Panc1 (cell line): Measurements from ENCODE around the gene CYSTM1. TPM values are rescaled to one million over a fixed set of nuclear protein-coding genes. Genes with fewer than 3 reads are reported as not detected.
A peak's percentile ranks its signal among the peaks of the same experiment; 100 is the strongest.

ENCODE experiments used
- ATAC-seq: fragments of 200-7000 bp; cut with Tn5 transposase; 2 replicates; pipeline ENCODE4 v1.9.1; 2020; ENCODE audit warnings: mild to moderate bottlenecking, moderate library complexity
- BruUV-seq: library from RNA; stranded (reverse); fragments of 400-500 nt; replicated peaks from 2 replicates; lab custom pipeline; 2021; lab: Mats Ljungman, UMichigan
- CTCF ChIA-PET: fragments of 300-600 bp; sonication (Branson Sonifier 250); formaldehyde crosslinking; loops from one replicate; lab custom pipeline; 2022; ENCODE audit warnings: antibody characterized with exemption; lab: Charles Lee
- POLR2A ChIA-PET: fragments of 300-600 bp; sonication (Branson Sonifier 250); formaldehyde crosslinking; loops from one replicate; lab custom pipeline; 2022; ENCODE audit warnings: antibody characterized with exemption; lab: Charles Lee
- DNase-seq: peaks from one replicate; pipeline ENCODE4 v3.0.0-alpha.2; 2010; ENCODE audit warnings: low read depth, low spot score
- H3K27ac ChIP-seq: 2 replicates; pipeline ENCODE4 v1.5.1; 2011; ENCODE audit warnings: mild to moderate bottlenecking, low read length, inconsistent platforms
- H3K27me3 ChIP-seq: fragments of 200-500 bp; sonication (Bioruptor generic); 2 replicates; pipeline ENCODE4 v1.6.0; 2014; ENCODE audit warnings: low read length, inconsistent platforms; ENCODE audit not compliant: control insufficient read depth, insufficient read depth
- H3K36me3 ChIP-seq: fragments of 200-500 bp; sonication (Bioruptor generic); 2 replicates; pipeline ENCODE4 v1.5.1; 2014; ENCODE audit warnings: inconsistent platforms, mild to moderate bottlenecking, low read length, moderate library complexity; ENCODE audit not compliant: control insufficient read depth, insufficient read depth
- H3K4me1 ChIP-seq: 2 replicates; pipeline ENCODE4 v1.5.1; 2011; ENCODE audit warnings: inconsistent platforms, mild to moderate bottlenecking, low read length, moderate library complexity; ENCODE audit not compliant: control insufficient read depth, insufficient read depth
- H3K4me3 ChIP-seq, 2 experiments: 2 replicates each; pipeline ENCODE4 v1.5.1; 2011 to 2012; ENCODE audit warnings: low read depth in 2 of 2, low read length in 2 of 2, mild to moderate bottlenecking in 2 of 2, inconsistent platforms in 1 of 2, moderate library complexity in 1 of 2
- H3K9me3 ChIP-seq: fragments of 200-500 bp; sonication (Bioruptor generic); 2 replicates; pipeline ENCODE4 v1.5.1; 2014; ENCODE audit warnings: low read depth, mild to moderate bottlenecking, inconsistent platforms, low read length, moderate library complexity; ENCODE audit not compliant: control insufficient read depth, insufficient read depth
- POLR2AphosphoS5 ChIP-seq: IDR thresholded peaks from 2 replicates; pipeline ENCODE4 v1.6.1; 2012; ENCODE audit warnings: mild to moderate bottlenecking, low read depth, low read length, moderate library complexity
- REST ChIP-seq, 2 experiments: IDR thresholded peaks; 2 replicates each; pipeline ENCODE4 v1.6.1; 2011 to 2012; ENCODE audit warnings: low read depth in 2 of 2, control low read depth in 1 of 2, low read length in 1 of 2, mild to moderate bottlenecking in 1 of 2, moderate library complexity in 1 of 2; ENCODE audit not compliant: insufficient read depth in 1 of 2
- SIN3A ChIP-seq: IDR thresholded peaks from 2 replicates; pipeline ENCODE4 v1.6.1; 2012; ENCODE audit warnings: low read depth, mild to moderate bottlenecking, low read length, moderate library complexity, borderline replicate concordance; ENCODE audit not compliant: insufficient read depth
- TCF7L2 ChIP-seq: IDR thresholded peaks from 2 replicates; pipeline ENCODE4 v1.6.1; 2011; ENCODE audit warnings: mild to moderate bottlenecking, low read depth, low read length, inconsistent platforms
- in situ Hi-C: cut with HindIII; loops from 2 replicates; pipeline ENCODE4 v1.10.0; 2016; ENCODE audit warnings: low sequenced_read_pairs, low pct_unique_long_range_greater_than_20kb
- intact Hi-C: fragments of 100-400 bp; cut with micrococcal nuclease; formaldehyde crosslinking; loops from one replicate; pipeline ENCODE4 v1.10.0; 2022; ENCODE audit not compliant: unreplicated experiment
- total RNA-seq: library from RNA; stranded (reverse); gene quantifications from one replicate; pipeline ENCODE4 v1.2.1, GENCODE V29; 2021; ENCODE audit not compliant: unreplicated experiment
- TF ChIP-seq, protein P1 (sequence below): fragments of 450-650 bp; IDR thresholded peaks from 2 replicates; pipeline ENCODE4 v1.5.1; 2017; ENCODE audit warnings: mild to moderate bottlenecking

The CYSTM1 gene
- total RNA-seq, 1 experiment from 2014 or later, result 126 TPM

DNA sequence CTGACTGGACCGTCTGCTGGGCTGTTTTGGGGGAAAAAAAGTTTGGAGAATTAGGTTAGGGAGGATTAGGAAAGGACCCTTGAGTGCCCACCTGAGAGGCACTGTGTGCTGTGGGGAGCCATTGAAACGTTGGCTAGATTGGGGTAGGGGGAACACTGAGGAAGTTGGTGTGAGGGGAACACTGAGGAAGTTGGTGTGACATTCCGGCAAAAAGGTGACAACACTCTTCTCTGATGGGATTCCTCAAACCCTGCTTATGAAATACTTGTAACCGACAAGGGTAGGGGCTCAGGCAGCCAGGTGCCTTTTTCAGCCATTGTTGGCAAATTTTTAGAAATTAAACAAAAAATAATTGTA is 1.0 kb downstream of the CYSTM1 start:
- H3K27ac ChIP-seq, result peak overlapping the region; percentile 87
- H3K36me3 ChIP-seq, result no peaks in the 10 kb centered on the region
- no peak for DNase-seq
- in situ Hi-C loops (no loop called here), intact Hi-C loops (no loop called here)
- H3K9me3 ChIP-seq, result no peaks in the 10 kb centered on the region
- POLR2A ChIA-PET, result interaction anchor here (0.6 kb wide), 1 partner anchor 247 kb away, joined by 3 read pairs; no protein-coding TSS in a partner anchor
- CTCF ChIA-PET, result no interaction called here
- no TSS peak for BruUV-seq
- peaks cover 39% of the 10 kb centered on the region for H3K4me1 ChIP-seq
- peak overlapping the region; percentile 67 to 99 for H3K4me3 ChIP-seq
- TF ChIP-seq, protein P1, sequence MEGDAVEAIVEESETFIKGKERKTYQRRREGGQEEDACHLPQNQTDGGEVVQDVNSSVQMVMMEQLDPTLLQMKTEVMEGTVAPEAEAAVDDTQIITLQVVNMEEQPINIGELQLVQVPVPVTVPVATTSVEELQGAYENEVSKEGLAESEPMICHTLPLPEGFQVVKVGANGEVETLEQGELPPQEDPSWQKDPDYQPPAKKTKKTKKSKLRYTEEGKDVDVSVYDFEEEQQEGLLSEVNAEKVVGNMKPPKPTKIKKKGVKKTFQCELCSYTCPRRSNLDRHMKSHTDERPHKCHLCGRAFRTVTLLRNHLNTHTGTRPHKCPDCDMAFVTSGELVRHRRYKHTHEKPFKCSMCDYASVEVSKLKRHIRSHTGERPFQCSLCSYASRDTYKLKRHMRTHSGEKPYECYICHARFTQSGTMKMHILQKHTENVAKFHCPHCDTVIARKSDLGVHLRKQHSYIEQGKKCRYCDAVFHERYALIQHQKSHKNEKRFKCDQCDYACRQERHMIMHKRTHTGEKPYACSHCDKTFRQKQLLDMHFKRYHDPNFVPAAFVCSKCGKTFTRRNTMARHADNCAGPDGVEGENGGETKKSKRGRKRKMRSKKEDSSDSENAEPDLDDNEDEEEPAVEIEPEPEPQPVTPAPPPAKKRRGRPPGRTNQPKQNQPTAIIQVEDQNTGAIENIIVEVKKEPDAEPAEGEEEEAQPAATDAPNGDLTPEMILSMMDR, result no peak
- 0 out of 2 replicates have a peak, but pooled peaks have one; percentile 4 for TF ChIP-seq SIN3A
- no peaks in the 10 kb centered on the region for H3K27me3 ChIP-seq
- ATAC-seq, result no peak

DNA sequence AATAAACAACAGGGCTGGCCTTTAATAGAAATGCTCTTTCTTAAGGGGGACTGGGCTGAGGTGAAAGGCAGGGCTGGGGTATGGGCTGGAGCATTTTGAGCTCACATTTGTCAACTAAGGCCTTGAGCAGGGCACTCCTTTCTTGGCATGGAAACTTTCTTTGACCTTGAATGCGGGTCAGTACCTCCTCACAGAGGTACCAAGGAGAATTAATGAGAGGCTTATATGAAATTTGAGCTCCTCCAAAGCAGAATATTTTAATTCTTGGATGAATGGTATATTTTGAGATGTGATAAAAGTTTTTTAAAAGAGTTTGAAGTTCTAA is 3.1 kb downstream of the CYSTM1 start:
- ATAC-seq (no peak), DNase-seq (no peak)
- H3K27ac ChIP-seq, result 0 out of 2 replicates have a peak overlapping the region, but pooled peaks have one; percentile 10
- POLR2A ChIA-PET, result interaction anchor here (0.6 to 1.8 kb wide), 5 partner anchors 8 to 403 kb away, joined by 3 to 13 read pairs (median 5); no protein-coding TSS in a partner anchor
- CTCF ChIA-PET, result no interaction called here
- H3K4me3 ChIP-seq, result 0 out of 4 replicates have a peak overlapping the region, but pooled peaks of 1 of the 2 experiments have one; percentile 5
- H3K27me3 ChIP-seq, result no peaks in the 10 kb centered on the region
- H3K36me3 ChIP-seq, result no peaks in the 10 kb centered on the region
- no TSS peak for BruUV-seq
- in situ Hi-C loops, result no loop called here
- TF ChIP-seq REST (IDR thresholded peaks at IDR 0.05; ENCODE audit: insufficient read depth in 1 of 2, low read depth in 2 of 2, low read length in 1 of 2) (no peak), TCF7L2 (no peak), POLR2AphosphoS5 (no peak), SIN3A (no peak)
- TF ChIP-seq, protein P1, result no peak
- peaks cover 56% of the 10 kb centered on the region for H3K4me1 ChIP-seq
- intact Hi-C loops, result no loop called here
- no peaks in the 10 kb centered on the region for H3K9me3 ChIP-seq
